HepG2 (cell line): ENCODE measurements around the gene CALY. TPM values are rescaled to one million over a fixed set of nuclear protein-coding genes. Genes with fewer than 3 reads are reported as not detected.

Experiments
- ATAC-seq: fragments of 200-7000 bp; cut with Tn5 transposase; 3 replicates; pipeline ENCODE4 v1.9.1; 2020; ENCODE audit warnings: mild to moderate bottlenecking, moderate library complexity
- BruUV-seq: library from RNA; stranded (reverse); fragments of 400-500 nt; replicated peaks from 2 replicates; lab custom pipeline; 2021; lab: Mats Ljungman, UMichigan
- CTCF ChIA-PET: fragments of 300-600 bp; formaldehyde crosslinking; extraction: SDS; loops from one replicate; lab custom pipeline; 2021; ENCODE audit warnings: low total read pairs, inconsistent platforms, low intra/inter-chr PET ratio; lab: Yijun Ruan, JAX
- POLR2A ChIA-PET: fragments of 350-600 bp; sonication (Branson Sonifier 250); formaldehyde crosslinking; loops from one replicate; lab custom pipeline; 2020; ENCODE audit warnings: antibody characterized with exemption, inconsistent platforms; lab: Yijun Ruan, JAX
- DNase-seq: peaks from one replicate; pipeline ENCODE4 v3.0.0-alpha.2; 2015; ENCODE audit warnings: low spot score
- FAIRE-seq: peaks from 3 replicates; lab custom pipeline; 2011; peaks lifted over from hg19 to GRCh38; lab: Jason Lieb, UNC
- H2AFZ ChIP-seq: one replicate; pipeline ENCODE4 v1.6.1; 2011; ENCODE audit warnings: low read length, inconsistent platforms
- H3K27ac ChIP-seq: fragments of 300-600 bp; 3 replicates; pipeline ENCODE4 v1.8.0; 2011; ENCODE audit warnings: mixed run types, mild to moderate bottlenecking, mixed read lengths, low read length, inconsistent platforms; ENCODE audit not compliant: insufficient read depth; ENCODE audit errors: extremely low read length
- H3K27me3 ChIP-seq, 2 experiments: fragments of 200-600 bp in 1 of 2; 2 replicates in 1 of 2; 3 replicates in 1 of 2; pipeline versions ENCODE4 v1.6.0 to v1.8.0; 2011; ENCODE audit warnings: low read length in 2 of 2, mild to moderate bottlenecking in 2 of 2, moderate library complexity in 2 of 2, inconsistent platforms in 1 of 2; ENCODE audit not compliant: insufficient read depth in 2 of 2, control insufficient read depth in 1 of 2
- H3K36me3 ChIP-seq, 2 experiments: fragments of 200-600 bp in 1 of 2; replicated peaks in 1 of 2; 2 replicates in 1 of 2; 3 replicates in 1 of 2; pipeline versions ENCODE4 v1.5.1 to v1.8.0; 2011; ENCODE audit warnings: low read length in 2 of 2, inconsistent platforms in 1 of 2; ENCODE audit not compliant: insufficient read depth in 2 of 2, control insufficient read depth in 1 of 2
- H3K4me1 ChIP-seq: 2 replicates; pipeline ENCODE4 v1.5.1; 2012; ENCODE audit warnings: low read length, inconsistent platforms; ENCODE audit not compliant: insufficient read depth
- H3K4me2 ChIP-seq: 2 replicates; pipeline ENCODE4 v1.6.0; 2011; ENCODE audit warnings: low read depth, low read length, inconsistent platforms
- H3K4me3 ChIP-seq, 3 experiments: fragments of 200-600 bp in 1 of 3; sonication (generic), shearing (Covaris generic) in 1 of 3; replicated peaks in 1 of 3; 2 replicates each; pipeline ENCODE4 v1.5.1; 2011 to 2016; ENCODE audit warnings: low read length in 3 of 3, inconsistent platforms in 2 of 3, low read depth in 2 of 3, mild to moderate bottlenecking in 2 of 3, control low read depth in 1 of 3, mixed read lengths in 1 of 3; ENCODE audit not compliant: insufficient read depth in 1 of 3
- H3K79me2 ChIP-seq: one replicate; pipeline ENCODE4 v1.6.1; 2011; ENCODE audit warnings: low read length, inconsistent platforms; ENCODE audit not compliant: insufficient read depth
- H3K9ac ChIP-seq: 2 replicates; pipeline ENCODE4 v1.6.0; 2011; ENCODE audit warnings: mild to moderate bottlenecking, low read depth, low read length, inconsistent platforms; ENCODE audit not compliant: insufficient read depth
- H3K9me3 ChIP-seq: 2 replicates; pipeline ENCODE4 v1.5.1; 2012; ENCODE audit warnings: mild to moderate bottlenecking, low read length
- H4K20me1 ChIP-seq: 2 replicates; pipeline ENCODE4 v1.6.0; 2011; ENCODE audit warnings: inconsistent platforms, mild to moderate bottlenecking, low read length, moderate library complexity; ENCODE audit not compliant: insufficient read depth
- AGO2 ChIP-seq: fragments of 200-400 bp; formaldehyde crosslinking; optimal IDR thresholded peaks from 2 replicates; pipeline ENCODE3; 2017; ENCODE audit warnings: mild to moderate bottlenecking, low read depth, low read length, moderate library complexity
- SOX5 ChIP-seq: IDR thresholded peaks from 2 replicates; pipeline ENCODE4 v1.6.1; 2016; ENCODE audit warnings: borderline replicate concordance
- WGBS: methylation state at CpG from one replicate; pipeline ENCODE4 v1.1.6; 2017; ENCODE audit warnings: low lambda C conversion rate; 5-methylcytosine and 5-hydroxymethylcytosine counted together
- in situ Hi-C: cut with HindIII; loops from 2 replicates; pipeline ENCODE4 v1.10.0; 2017; ENCODE audit warnings: low pct_unique_long_range_greater_than_20kb; ENCODE audit not compliant: extremely low pct_ligation_motif_present
- intact Hi-C: fragments of 100-400 bp; cut with micrococcal nuclease; formaldehyde crosslinking; loops from one replicate; pipeline ENCODE4 v1.10.0; 2022; ENCODE audit not compliant: unreplicated experiment
- polyA plus RNA-seq, 8 experiments: library from polyadenylated mRNA; depleted of rRNA in 3 of 8; stranded (reverse) in 7 of 8; unstranded in 1 of 8; fragments of >200 nt; fragmentation: Illumina TruSeq in 4 of 8; extraction: Trizol in 4 of 8; gene quantifications; 2 replicates each; pipeline versions ENCODE4 v1.2.1 to v1.2.3, GENCODE V29; 2011 to 2016; ENCODE audit warnings: low read depth in 4 of 8, missing spikeins in 1 of 8, mixed read lengths in 1 of 8; ENCODE audit not compliant: insufficient read depth in 1 of 8
- total RNA-seq, 5 experiments: library from RNA; depleted of rRNA; stranded (reverse); fragments of >200 nt; fragmentation: Illumina TruSeq; extraction: Trizol; gene quantifications; 2 replicates each; pipeline ENCODE4 v1.2.3, GENCODE V29; 2016; ENCODE audit warnings: low read depth in 1 of 5
- TF ChIP-seq, protein P1 (sequence below): sonication (generic); formaldehyde crosslinking; IDR thresholded peaks from 2 replicates; pipeline ENCODE4 v1.9.0; 2022; ENCODE audit warnings: low read depth, missing genetic modification reagents

Gene CALY
- total and polyA plus RNA-seq, 2 of the 13 experiments (the other 11 are each of a cell fraction or from before 2014, with no cell fraction given): 0.08 TPM; not detected in 1

DNA sequence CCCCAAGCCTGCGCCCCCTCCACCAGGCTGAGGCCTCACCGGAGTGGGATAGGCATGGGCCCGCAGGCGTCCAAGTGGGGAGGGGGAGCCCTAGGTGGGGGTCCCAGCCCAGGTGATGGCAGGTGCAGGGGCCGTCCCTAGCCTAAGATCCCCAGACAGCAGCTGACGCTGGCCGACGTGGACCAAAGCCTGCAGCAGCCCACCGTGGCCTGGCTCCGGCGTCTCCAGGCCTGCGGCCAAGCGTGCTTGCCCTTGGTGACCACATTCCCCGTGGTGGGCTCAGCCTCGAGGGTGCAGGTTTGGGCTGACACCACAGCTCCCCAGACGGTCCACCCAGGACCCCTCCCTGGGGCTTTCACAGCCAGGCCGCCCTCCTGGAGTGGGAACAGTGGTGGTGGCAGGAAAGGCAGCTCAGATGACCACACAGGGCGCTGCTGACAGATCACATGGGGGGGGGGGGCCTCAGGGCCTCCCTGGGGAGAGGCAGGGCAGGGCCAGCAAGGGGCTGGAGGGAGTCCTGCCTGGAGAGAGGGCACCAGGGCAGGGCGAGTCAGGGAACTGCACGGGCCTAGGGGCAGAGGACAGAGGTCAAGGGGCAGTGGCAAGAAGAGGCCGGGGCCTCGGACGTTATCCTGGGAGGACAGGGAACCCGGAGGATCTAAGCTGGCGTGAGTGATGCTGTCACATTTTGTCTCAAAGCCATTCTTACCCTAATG, 59.3 kb downstream of the CALY start (continued):
- TF ChIP-seq, protein P1, sequence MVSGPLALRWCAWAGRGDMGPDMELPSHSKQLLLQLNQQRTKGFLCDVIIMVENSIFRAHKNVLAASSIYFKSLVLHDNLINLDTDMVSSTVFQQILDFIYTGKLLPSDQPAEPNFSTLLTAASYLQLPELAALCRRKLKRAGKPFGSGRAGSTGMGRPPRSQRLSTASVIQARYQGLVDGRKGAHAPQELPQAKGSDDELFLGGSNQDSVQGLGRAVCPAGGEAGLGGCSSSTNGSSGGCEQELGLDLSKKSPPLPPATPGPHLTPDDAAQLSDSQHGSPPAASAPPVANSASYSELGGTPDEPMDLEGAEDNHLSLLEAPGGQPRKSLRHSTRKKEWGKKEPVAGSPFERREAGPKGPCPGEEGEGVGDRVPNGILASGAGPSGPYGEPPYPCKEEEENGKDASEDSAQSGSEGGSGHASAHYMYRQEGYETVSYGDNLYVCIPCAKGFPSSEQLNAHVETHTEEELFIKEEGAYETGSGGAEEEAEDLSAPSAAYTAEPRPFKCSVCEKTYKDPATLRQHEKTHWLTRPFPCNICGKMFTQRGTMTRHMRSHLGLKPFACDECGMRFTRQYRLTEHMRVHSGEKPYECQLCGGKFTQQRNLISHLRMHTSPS (CRISPR knock-in tag): no peak

GRCh38 chr10:133276435-133277201, 60.1 kb downstream of the CALY start, which contains the start of gene ADAM8:
TSS of gene ADAM8 (minus strand) at chr10:133276868. CDS start at chr10:133276817, 51 bp downstream.
- no peak within 1 kb of the TSS for H3K27ac ChIP-seq
- peaks cover 7% of the 10 kb centered on the region; the same call in 1 of the 2 replicates for H4K20me1 ChIP-seq
- peaks cover 23% of the 10 kb centered on the region for H3K4me1 ChIP-seq
- intact Hi-C loops (no loop called here), in situ Hi-C loops (no loop called here)
- no peak within 1 kb of the TSS for H3K9ac ChIP-seq
- no peaks in the 10 kb centered on the region for H3K79me2 ChIP-seq
- peak within 1 kb of the TSS; percentile 60; the same call in 1 of the 2 replicates for H3K4me2 ChIP-seq
- H2AFZ ChIP-seq: no peak within 1 kb of the TSS
- FAIRE-seq: no peak
- H3K36me3 ChIP-seq: peaks cover 6 to 11% of the 10 kb centered on the region in 2 experiments; a peak in 2 of 5 replicates
- no peaks in the 10 kb centered on the region for H3K9me3 ChIP-seq
- TF ChIP-seq AGO2: peak; percentile 25
- TF ChIP-seq SOX5: no peak
- TF ChIP-seq, all 625 proteins: peak for 1
- CTCF ChIA-PET: no interaction called here
- Histone ChIP-seq H3K27me3 (peaks cover 0 to 21% of the 10 kb centered on the region in 2 experiments; a peak in 3 of 5 replicates), H3K4me3 (peak within 1 kb of the TSS in 1 of 3 experiments; percentile 48; a peak in 1 of 6 replicates)
- DNase-seq (no peak), ATAC-seq (no peak)
- 72% methylated on average over 26 of the region's 63 CpGs for WGBS
- BruUV-seq: no TSS peak
- POLR2A ChIA-PET: no interaction called here
